Measurements from ENCODE around the gene ACTR6. TPM values are rescaled to one million over a fixed set of nuclear protein-coding genes. Genes with fewer than 3 reads are reported as not detected.
A peak's percentile ranks its signal among the peaks of the same experiment; 100 is the strongest.

ACTR6 gene
- total RNA-seq, result 36.8 TPM
- polyA plus RNA-seq, result 39.9 TPM
- long read RNA-seq, donor 1, partial matches to known transcripts, result 0 of 2 reads
- long read RNA-seq, donor 1, other reads (novel, unspliced or antisense), result 0 of 2 reads
- long read RNA-seq, donor 2, result 0 reads
- long read RNA-seq, donor 3, transcript ACTR6-201 (11 exons, 2,464 nt), result major isoform, 16 of 91 reads
- long read RNA-seq, donor 3, partial matches to known transcripts, result 72 of 91 reads
- long read RNA-seq, donor 3, other reads (novel, unspliced or antisense), result 0 of 91 reads
- long read RNA-seq, donor 4, partial matches to known transcripts, result 5 of 6 reads
- long read RNA-seq, donor 4, other reads (novel, unspliced or antisense), result 0 of 6 reads
- long read RNA-seq, donor 5, transcript ACTR6-201 (11 exons, 2,464 nt), result major isoform, 12 of 88 reads
- long read RNA-seq, donor 5, partial matches to known transcripts, result 69 of 88 reads
- long read RNA-seq, donor 5, other reads (novel, unspliced or antisense), result 0 of 88 reads
- long read RNA-seq, donor 6, transcript ACTR6-201 (11 exons, 2,464 nt), result major isoform, 8 of 28 reads
- long read RNA-seq, donor 6, partial matches to known transcripts, result 20 of 28 reads
- long read RNA-seq, donor 6, other reads (novel, unspliced or antisense), result 0 of 28 reads
- long read RNA-seq, donor 7, transcript ACTR6-201 (11 exons, 2,464 nt), result major isoform, 12 of 37 reads
- long read RNA-seq, donor 7, partial matches to known transcripts, result 24 of 37 reads
- long read RNA-seq, donor 7, other reads (novel, unspliced or antisense), result 0 of 37 reads
- long read RNA-seq, donor 8, partial matches to known transcripts, result 0 of 4 reads
- long read RNA-seq, donor 8, other reads (novel, unspliced or antisense), result 0 of 4 reads
- long read RNA-seq, donor 9, transcript ACTR6-201 (11 exons, 2,464 nt), result major isoform, 5 of 16 reads
- long read RNA-seq, donor 9, partial matches to known transcripts, result 6 of 16 reads
- long read RNA-seq, donor 9, other reads (novel, unspliced or antisense), result 0 of 16 reads
- long read RNA-seq, donor 10, transcript ACTR6-201 (11 exons, 2,464 nt), result major isoform, 7 of 25 reads
- long read RNA-seq, donor 10, partial matches to known transcripts, result 14 of 25 reads
- long read RNA-seq, donor 10, other reads (novel, unspliced or antisense), result 0 of 25 reads

DNA sequence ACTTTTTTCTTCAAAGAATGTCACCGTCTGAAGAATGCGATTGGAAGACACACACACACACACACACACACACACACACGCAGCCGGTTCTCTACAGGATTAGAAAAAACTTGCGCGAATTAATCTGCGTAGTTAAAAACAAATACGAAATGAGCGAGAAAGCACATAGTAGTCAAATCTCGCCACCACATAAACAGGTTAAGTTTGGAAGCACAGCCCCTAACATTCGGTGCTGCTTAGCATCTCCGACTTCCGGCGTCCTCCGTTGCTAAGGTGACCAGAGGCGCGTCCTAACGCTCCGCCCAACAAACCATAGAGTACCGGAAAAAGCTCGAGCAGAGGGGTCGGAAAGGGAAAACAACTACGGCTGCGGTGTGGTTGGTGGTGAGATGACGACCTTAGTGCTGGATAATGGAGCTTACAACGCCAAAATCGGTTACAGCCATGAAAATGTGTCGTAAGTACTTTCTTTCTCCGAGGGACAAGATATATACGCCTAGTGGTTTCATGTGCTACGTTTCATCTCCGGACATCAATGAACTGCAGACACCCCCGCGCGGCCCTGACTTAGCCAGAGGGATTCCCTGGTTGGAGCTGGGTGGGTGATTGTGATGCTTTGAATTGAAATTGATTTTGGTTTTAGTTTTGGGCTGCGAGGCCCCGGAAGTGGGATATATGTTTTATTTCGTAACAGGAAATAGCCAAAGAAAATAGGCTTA lies at the start of gene ACTR6:
Gene ACTR6 (plus strand): TSS at position 353 of the 719 bp plus-strand sequence. CDS start 37 bp downstream, at position 390.
- WGBS, result under 1% methylated on average over 38 of the region's 38 CpGs
- peak; percentile 95 to 99 (median 99) for DNase-seq (ENCODE audit: low read depth in 6 of 9, low spot score in 9 of 9)
- Histone ChIP-seq H3K4me1 (ENCODE audit: control insufficient read depth in 2 of 2, insufficient read depth in 2 of 2, low read length in 2 of 2) (peaks cover 10 to 13% of the 10 kb centered on the region in 2 donors), H3K9me3 (ENCODE audit: control insufficient read depth in 2 of 2, insufficient read depth in 1 of 2, low read length in 1 of 2) (peaks cover 0 to 1% of the 10 kb centered on the region in 2 donors), H3K36me3 (ENCODE audit: control insufficient read depth in 2 of 2, insufficient read depth in 2 of 2, low read length in 1 of 2) (no peaks in the 10 kb centered on the region), H3K27ac (ENCODE audit: low read depth in 1 of 2, low read length in 1 of 2) (peak within 1 kb of the TSS; percentile 80 to 96), H3K27me3 (ENCODE audit: control insufficient read depth in 2 of 2, insufficient read depth in 1 of 2, low read length in 1 of 2) (no peaks in the 10 kb centered on the region), H3K4me3 (ENCODE audit: low read length in 2 of 2) (peak within 1 kb of the TSS; percentile 59 to 94)

DNA sequence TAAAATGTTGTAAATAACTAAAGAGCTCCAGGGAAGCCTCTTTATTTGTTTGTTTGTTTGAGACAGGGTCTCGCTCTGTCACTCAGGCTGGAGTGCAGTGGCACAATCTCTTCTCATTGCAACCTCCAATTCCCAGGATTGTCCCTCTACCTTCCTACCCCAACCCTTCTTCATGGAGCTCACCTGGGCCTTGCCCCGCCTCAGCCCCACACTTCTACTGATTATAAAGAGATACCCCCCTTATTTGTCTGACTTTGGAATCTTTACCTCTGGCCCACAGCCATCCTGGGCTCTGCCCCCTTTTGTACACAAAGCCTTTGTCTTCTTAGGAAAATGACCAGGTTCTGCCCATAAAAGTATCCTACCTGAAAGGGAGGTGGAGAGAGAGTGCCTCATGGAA lies 48.8 kb upstream of the ACTR6 start:
- no peak overlapping the region for H3K4me3 ChIP-seq (ENCODE audit: low read length in 2 of 2)
- no peaks in the 10 kb centered on the region for H3K4me1 ChIP-seq (ENCODE audit: control insufficient read depth in 2 of 2, insufficient read depth in 2 of 2, low read length in 2 of 2)
- no peaks in the 10 kb centered on the region for H3K27me3 ChIP-seq (ENCODE audit: control insufficient read depth in 2 of 2, insufficient read depth in 1 of 2, low read length in 1 of 2)
- WGBS, result 94% methylated on average over 2 of the region's 2 CpGs
- no peaks in the 10 kb centered on the region for H3K36me3 ChIP-seq (ENCODE audit: control insufficient read depth in 2 of 2, insufficient read depth in 2 of 2, low read length in 1 of 2)
- no peak overlapping the region for H3K27ac ChIP-seq (ENCODE audit: low read depth in 1 of 2, low read length in 1 of 2)
- no peak for DNase-seq (ENCODE audit: low read depth in 6 of 9, low spot score in 9 of 9)
- no peaks in the 10 kb centered on the region for H3K9me3 ChIP-seq (ENCODE audit: control insufficient read depth in 2 of 2, insufficient read depth in 1 of 2, low read length in 1 of 2)

DNA sequence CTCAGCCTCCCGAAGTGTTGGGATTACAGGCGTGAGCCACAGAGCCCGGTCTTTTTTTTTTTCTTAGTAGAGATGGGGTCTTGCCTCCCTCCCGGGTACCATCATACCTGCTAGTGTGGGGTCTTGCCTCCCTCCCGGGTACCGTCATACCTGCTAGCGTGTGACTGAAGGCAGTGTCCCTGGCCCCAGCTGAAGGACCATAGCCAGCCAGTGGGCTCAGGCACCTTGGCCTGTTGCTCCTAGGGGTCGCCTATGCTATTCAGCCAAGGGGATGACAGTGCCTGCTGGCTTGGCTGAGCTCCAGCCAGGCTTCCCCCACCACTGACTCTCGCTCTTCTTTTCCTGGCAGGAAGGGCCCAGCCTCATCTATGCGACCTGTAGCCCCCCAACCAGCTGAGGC lies 47.5 kb upstream of the ACTR6 start:
- no peak for DNase-seq (ENCODE audit: low read depth in 6 of 9, low spot score in 9 of 9)
- Histone ChIP-seq H3K36me3 (ENCODE audit: control insufficient read depth in 2 of 2, insufficient read depth in 2 of 2, low read length in 1 of 2) (no peaks in the 10 kb centered on the region), H3K4me3 (ENCODE audit: low read length in 2 of 2) (no peak overlapping the region), H3K27me3 (ENCODE audit: control insufficient read depth in 2 of 2, insufficient read depth in 1 of 2, low read length in 1 of 2) (no peaks in the 10 kb centered on the region), H3K4me1 (ENCODE audit: control insufficient read depth in 2 of 2, insufficient read depth in 2 of 2, low read length in 2 of 2) (no peaks in the 10 kb centered on the region), H3K27ac (ENCODE audit: low read depth in 1 of 2, low read length in 1 of 2) (no peak overlapping the region), H3K9me3 (ENCODE audit: control insufficient read depth in 2 of 2, insufficient read depth in 1 of 2, low read length in 1 of 2) (no peaks in the 10 kb centered on the region)
- WGBS, result 97% methylated on average over 10 of the region's 10 CpGs

DNA sequence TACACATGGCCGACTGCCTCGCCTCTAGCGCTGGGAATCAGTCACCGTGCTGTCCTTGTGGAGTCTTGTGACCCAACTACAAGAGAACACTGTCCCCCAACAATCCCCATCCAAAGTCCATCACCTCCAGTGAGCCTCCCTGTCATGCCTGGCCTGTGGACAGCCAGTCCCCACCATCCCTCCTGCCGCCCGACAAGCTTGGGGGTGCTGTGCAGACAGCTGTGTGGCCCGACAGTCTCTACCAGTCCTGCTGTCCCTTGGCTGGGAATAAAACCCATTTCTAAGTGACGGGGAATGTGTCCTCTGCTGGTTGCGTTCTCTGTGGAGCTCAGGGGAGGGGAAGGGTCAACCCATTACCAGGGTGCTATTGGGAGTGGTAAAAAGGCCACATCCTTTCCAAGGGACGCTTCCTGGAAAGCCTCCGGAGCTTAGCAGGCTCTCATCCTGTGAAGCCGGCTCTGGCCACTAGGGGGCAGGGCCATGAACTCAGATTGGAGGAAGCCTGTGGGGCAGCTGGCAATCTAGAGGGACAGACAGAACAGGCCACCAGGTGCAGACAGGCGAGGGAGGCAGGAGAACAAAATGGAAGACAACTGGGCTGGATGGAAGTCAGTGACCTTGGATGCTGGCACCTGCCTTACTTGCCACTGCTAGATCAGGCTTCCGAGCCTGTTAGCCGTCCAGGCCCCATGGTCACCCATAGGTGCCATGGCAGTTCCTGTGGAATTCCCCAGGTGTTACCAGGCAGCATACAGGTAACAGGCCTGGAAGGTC lies 46.0 kb upstream of the ACTR6 start:
- no peak overlapping the region for H3K27ac ChIP-seq (ENCODE audit: low read depth in 1 of 2, low read length in 1 of 2)
- 75% methylated on average over 15 of the region's 15 CpGs for WGBS
- H3K4me3 ChIP-seq (ENCODE audit: low read length in 2 of 2), result no peak overlapping the region
- peaks cover 0 to 3% of the 10 kb centered on the region in 2 donors for H3K36me3 ChIP-seq (ENCODE audit: control insufficient read depth in 2 of 2, insufficient read depth in 2 of 2, low read length in 1 of 2)
- H3K4me1 ChIP-seq (ENCODE audit: control insufficient read depth in 2 of 2, insufficient read depth in 2 of 2, low read length in 2 of 2), result no peaks in the 10 kb centered on the region
- H3K9me3 ChIP-seq (ENCODE audit: control insufficient read depth in 2 of 2, insufficient read depth in 1 of 2, low read length in 1 of 2), result no peaks in the 10 kb centered on the region
- no peaks in the 10 kb centered on the region for H3K27me3 ChIP-seq (ENCODE audit: control insufficient read depth in 2 of 2, insufficient read depth in 1 of 2, low read length in 1 of 2)
- DNase-seq (ENCODE audit: low read depth in 6 of 9, low spot score in 9 of 9), result peak in 7 of 9 donors; percentile 16 to 68 (median 37)

DNA sequence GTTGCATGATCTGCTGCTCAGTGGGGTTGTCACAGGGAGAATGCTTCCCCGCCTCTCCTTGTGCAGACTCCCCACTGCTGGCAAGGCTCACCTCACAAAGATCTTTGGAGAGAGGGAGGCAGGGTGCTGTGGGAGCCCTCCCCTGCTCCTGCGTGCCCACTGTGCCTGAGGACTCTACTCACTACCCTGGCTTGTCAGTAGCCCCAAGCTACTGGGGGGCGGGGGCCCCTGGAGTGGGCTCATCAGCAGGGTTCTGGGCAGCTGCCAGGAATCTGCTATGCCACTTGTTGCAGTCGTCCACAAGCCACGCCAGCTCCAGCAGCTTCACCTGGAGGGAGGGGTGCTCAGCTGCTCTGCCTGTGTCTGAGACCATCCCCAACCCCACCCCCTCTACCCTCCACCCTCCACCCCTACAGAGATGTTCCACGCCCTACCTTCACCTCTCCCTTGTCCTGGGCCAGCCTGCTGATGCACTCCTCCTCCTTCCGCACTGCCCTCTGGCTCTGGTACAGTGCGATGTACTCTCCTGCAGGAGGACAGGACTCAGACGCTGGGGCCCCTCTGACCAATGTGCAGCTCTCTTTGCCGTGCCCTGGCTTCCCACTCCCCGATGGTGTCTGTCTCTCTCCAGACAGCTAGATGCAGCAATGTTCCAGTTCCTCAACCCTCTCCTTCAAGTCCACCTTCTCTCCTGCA lies 43.7 kb upstream of the ACTR6 start:
- H3K4me3 ChIP-seq (ENCODE audit: low read length in 2 of 2), result no peak overlapping the region
- no peaks in the 10 kb centered on the region for H3K4me1 ChIP-seq (ENCODE audit: control insufficient read depth in 2 of 2, insufficient read depth in 2 of 2, low read length in 2 of 2)
- WGBS, result 94% methylated on average over 11 of the region's 11 CpGs
- no peak overlapping the region for H3K27ac ChIP-seq (ENCODE audit: low read depth in 1 of 2, low read length in 1 of 2)
- DNase-seq (ENCODE audit: low read depth in 6 of 9, low spot score in 9 of 9), result no peak
- no peaks in the 10 kb centered on the region for H3K9me3 ChIP-seq (ENCODE audit: control insufficient read depth in 2 of 2, insufficient read depth in 1 of 2, low read length in 1 of 2)
- peaks cover 0 to 6% of the 10 kb centered on the region in 2 donors for H3K36me3 ChIP-seq (ENCODE audit: control insufficient read depth in 2 of 2, insufficient read depth in 2 of 2, low read length in 1 of 2)
- no peaks in the 10 kb centered on the region for H3K27me3 ChIP-seq (ENCODE audit: control insufficient read depth in 2 of 2, insufficient read depth in 1 of 2, low read length in 1 of 2)

DNA sequence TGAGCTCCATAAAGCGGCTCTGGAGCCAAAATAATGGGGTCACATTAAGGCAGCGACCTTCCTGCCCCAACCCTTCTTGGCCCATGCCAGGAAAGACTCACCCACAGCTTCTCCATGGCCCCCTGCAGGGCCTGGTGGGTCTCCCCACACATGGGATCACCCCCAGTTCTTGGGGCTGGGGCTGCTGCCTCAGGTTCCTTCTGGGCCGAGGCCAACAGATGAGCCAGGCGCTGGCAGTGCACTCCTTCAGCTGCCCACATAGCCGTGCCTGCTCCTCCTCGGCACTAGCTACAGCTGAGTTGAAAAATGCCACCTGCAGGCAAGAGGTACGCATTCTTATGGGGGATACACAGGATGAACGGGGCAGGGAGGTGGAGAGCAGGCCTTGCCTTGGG lies 43.2 kb upstream of the ACTR6 start:
- DNase-seq (ENCODE audit: low read depth in 6 of 9, low spot score in 9 of 9), result no peak
- 98% methylated on average over 8 of the region's 8 CpGs for WGBS
- H3K27me3 ChIP-seq (ENCODE audit: control insufficient read depth in 2 of 2, insufficient read depth in 1 of 2, low read length in 1 of 2), result no peaks in the 10 kb centered on the region

DNA sequence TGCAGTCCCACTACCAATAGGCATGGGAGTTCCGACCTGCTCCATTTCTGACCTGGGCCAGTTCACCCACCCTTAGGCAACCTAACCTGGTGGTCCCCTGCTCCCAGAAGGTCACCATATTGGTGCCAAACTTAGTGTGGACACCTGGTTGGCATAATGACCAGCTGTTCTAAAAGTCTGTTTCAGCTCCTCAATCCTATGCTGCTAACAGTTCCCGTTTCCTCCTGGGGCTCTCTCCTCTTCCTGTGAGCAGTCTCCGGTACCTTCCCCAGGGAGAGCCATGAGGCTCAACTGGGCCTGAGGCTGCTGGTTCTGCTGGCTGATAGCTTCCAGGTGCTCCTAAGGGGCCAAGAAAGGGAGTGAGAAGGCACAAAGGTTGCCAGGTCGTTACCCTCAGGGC lies 42.1 kb upstream of the ACTR6 start:
- Histone ChIP-seq H3K27ac (ENCODE audit: low read depth in 1 of 2, low read length in 1 of 2) (no peak overlapping the region), H3K4me3 (ENCODE audit: low read length in 2 of 2) (no peak overlapping the region), H3K36me3 (ENCODE audit: control insufficient read depth in 2 of 2, insufficient read depth in 2 of 2, low read length in 1 of 2) (peaks cover 0 to 6% of the 10 kb centered on the region in 2 donors), H3K9me3 (ENCODE audit: control insufficient read depth in 2 of 2, insufficient read depth in 1 of 2, low read length in 1 of 2) (no peaks in the 10 kb centered on the region), H3K4me1 (ENCODE audit: control insufficient read depth in 2 of 2, insufficient read depth in 2 of 2, low read length in 2 of 2) (no peaks in the 10 kb centered on the region), H3K27me3 (ENCODE audit: control insufficient read depth in 2 of 2, insufficient read depth in 1 of 2, low read length in 1 of 2) (no peaks in the 10 kb centered on the region)
- 97% methylated on average over 4 of the region's 4 CpGs for WGBS
- no peak for DNase-seq (ENCODE audit: low read depth in 6 of 9, low spot score in 9 of 9)

More for the DNA sequence above, 43.2 kb upstream of the ACTR6 start:
- Histone ChIP-seq H3K36me3 (ENCODE audit: control insufficient read depth in 2 of 2, insufficient read depth in 2 of 2, low read length in 1 of 2) (peaks cover 0 to 6% of the 10 kb centered on the region in 2 donors), H3K4me3 (ENCODE audit: low read length in 2 of 2) (no peak overlapping the region), H3K9me3 (ENCODE audit: control insufficient read depth in 2 of 2, insufficient read depth in 1 of 2, low read length in 1 of 2) (no peaks in the 10 kb centered on the region), H3K4me1 (ENCODE audit: control insufficient read depth in 2 of 2, insufficient read depth in 2 of 2, low read length in 2 of 2) (no peaks in the 10 kb centered on the region), H3K27ac (ENCODE audit: low read depth in 1 of 2, low read length in 1 of 2) (no peak overlapping the region)

All from thymus (tissue), 14 donors.